Upper lobe of left lung (tissue), 6 donors: ENCODE data around the gene DRC3. TPM values are rescaled to one million over a fixed set of nuclear protein-coding genes. Genes with fewer than 3 reads are reported as not detected.

Experiments
- ATAC-seq, 2 donors: fragments of 200-7000 bp; cut with Tn5 transposase; one replicate each; pipeline ENCODE4 v1.9.1; 2022; ENCODE audit warnings: mild to moderate bottlenecking in 2 of 2, moderate library complexity in 2 of 2; ENCODE audit not compliant: low FRiP score in 2 of 2
- DNase-seq, 2 donors: peaks; one replicate each; pipeline ENCODE4 v3.0.0-alpha.2; 2019 to 2020
- H3K27ac ChIP-seq, 4 donors: fragments of 200-600 bp; sonication (generic); one replicate each; pipeline ENCODE4 v1.5.1; 2016 to 2019
- H3K27me3 ChIP-seq, 4 donors: fragments of 200-600 bp; sonication (generic); one replicate each; pipeline ENCODE4 v1.5.1; 2017 to 2019
- H3K36me3 ChIP-seq, 4 donors: fragments of 200-600 bp; sonication (generic); one replicate each; pipeline ENCODE4 v1.5.1; 2016 to 2019
- H3K4me1 ChIP-seq, 4 donors: fragments of 200-600 bp; sonication (generic); one replicate each; pipeline ENCODE4 v1.5.1; 2018 to 2019
- H3K4me3 ChIP-seq, 4 donors: fragments of 200-600 bp; sonication (generic); one replicate each; pipeline ENCODE4 v1.5.1; 2017 to 2019; ENCODE audit warnings: mild to moderate bottlenecking in 2 of 4, moderate library complexity in 1 of 4
- H3K9me3 ChIP-seq, 4 donors: fragments of 200-600 bp; sonication (generic); one replicate each; pipeline ENCODE4 v1.5.1; 2018 to 2019
- EP300 ChIP-seq, 4 donors: sonication (generic); formaldehyde crosslinking; IDR thresholded peaks; one replicate each; pipeline ENCODE4 v1.5.1; 2017; ENCODE audit warnings: antibody characterized with exemption in 4 of 4, control low read depth in 2 of 4
- POLR2A ChIP-seq, 4 donors: fragments of 450-650 bp; IDR thresholded peaks; one replicate each; pipeline ENCODE4 v1.5.1; 2016 to 2017; ENCODE audit warnings: antibody characterized with exemption in 4 of 4, mild to moderate bottlenecking in 2 of 4
- POLR2AphosphoS5 ChIP-seq, 2 donors: sonication (generic); formaldehyde crosslinking; IDR thresholded peaks; one replicate each; pipeline ENCODE4 v1.5.1; 2017; ENCODE audit warnings: antibody characterized with exemption in 2 of 2
- WGBS, 2 donors: methylation state at CpG; one replicate each; pipeline ENCODE4 v1.1.5; 2017 to 2018; 5-methylcytosine and 5-hydroxymethylcytosine counted together
- total RNA-seq, 6 donors: library from RNA; depleted of rRNA in 4 of 6; stranded (reverse); fragments of >200 nt in 4 of 6; gene quantifications; one replicate each; pipeline versions ENCODE4 v1.1.0 to v1.2.1, GENCODE V29; 2016 to 2021
- TF ChIP-seq, protein P1 (sequence below), 6 experiments: fragments of 450-650 bp in 4 of 6; fragments of 200-600 bp in 2 of 6; sonication (generic) in 2 of 6; IDR thresholded peaks; one replicate each; pipeline ENCODE4 v1.5.1; 2016 to 2019; ENCODE audit warnings: antibody characterized with exemption in 6 of 6
- donor health status: DM: no; HTN: no; CAD: no; lungs with moderate emphysema.
- donor health status: DM: no; HTN: yes; CAD: no; lungs with severe emphysema.

The DRC3 gene
- total RNA-seq, 6 donors from 2014 or later: 1.5 to 46.2 (median 11.4) TPM

DNA sequence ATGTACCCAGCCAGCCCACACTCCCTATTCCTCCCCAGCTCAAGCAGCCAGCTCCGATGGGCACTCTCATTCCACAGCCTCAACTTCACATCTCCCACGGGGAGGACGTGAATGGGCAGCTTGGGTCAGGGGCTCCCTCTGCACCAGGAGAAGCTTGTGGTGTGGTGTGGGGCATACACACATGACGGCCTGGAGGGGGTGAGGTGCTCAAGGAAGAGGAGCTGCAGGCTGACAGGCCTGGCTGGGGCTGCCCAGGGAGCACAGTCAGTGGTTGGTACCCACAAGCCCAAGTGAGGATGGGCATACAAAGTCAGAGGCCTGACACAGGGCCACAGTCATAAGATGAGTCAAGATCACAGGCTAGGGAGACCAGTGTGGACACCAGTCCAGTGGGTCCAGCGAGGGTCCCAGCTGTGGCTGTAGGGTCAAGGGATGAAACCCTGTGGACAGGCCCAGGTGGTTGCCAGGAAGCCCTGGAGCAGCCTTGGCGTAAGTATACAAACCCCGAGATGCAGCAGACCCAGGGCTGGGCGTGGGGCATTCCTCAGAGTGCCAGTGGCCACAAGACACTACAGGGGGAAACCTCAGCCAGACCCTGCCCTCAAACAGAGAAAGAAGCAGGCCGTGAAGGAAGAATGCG lies 4.4 kb downstream of the DRC3 start:
- DNase-seq: no peak
- no peak for ATAC-seq
- Histone ChIP-seq H3K4me3 (no peak overlapping the region), H3K27ac (no peak overlapping the region), H3K27me3 (no peaks in the 10 kb centered on the region), H3K36me3 (no peaks in the 10 kb centered on the region), H3K4me1 (peaks cover 5 to 10% (median 6%) of the 10 kb centered on the region in 4 donors), H3K9me3 (no peaks in the 10 kb centered on the region)
- WGBS, 2 donors: 83 to 88% methylated on average over 10 of the region's 10 CpGs
- no peak for TF ChIP-seq POLR2A (IDR thresholded peaks at IDR 0.05)
- TF ChIP-seq EP300 (IDR thresholded peaks at IDR 0.05): no peak
- TF ChIP-seq POLR2AphosphoS5 (IDR thresholded peaks at IDR 0.05): no peak
- TF ChIP-seq, protein P1, sequence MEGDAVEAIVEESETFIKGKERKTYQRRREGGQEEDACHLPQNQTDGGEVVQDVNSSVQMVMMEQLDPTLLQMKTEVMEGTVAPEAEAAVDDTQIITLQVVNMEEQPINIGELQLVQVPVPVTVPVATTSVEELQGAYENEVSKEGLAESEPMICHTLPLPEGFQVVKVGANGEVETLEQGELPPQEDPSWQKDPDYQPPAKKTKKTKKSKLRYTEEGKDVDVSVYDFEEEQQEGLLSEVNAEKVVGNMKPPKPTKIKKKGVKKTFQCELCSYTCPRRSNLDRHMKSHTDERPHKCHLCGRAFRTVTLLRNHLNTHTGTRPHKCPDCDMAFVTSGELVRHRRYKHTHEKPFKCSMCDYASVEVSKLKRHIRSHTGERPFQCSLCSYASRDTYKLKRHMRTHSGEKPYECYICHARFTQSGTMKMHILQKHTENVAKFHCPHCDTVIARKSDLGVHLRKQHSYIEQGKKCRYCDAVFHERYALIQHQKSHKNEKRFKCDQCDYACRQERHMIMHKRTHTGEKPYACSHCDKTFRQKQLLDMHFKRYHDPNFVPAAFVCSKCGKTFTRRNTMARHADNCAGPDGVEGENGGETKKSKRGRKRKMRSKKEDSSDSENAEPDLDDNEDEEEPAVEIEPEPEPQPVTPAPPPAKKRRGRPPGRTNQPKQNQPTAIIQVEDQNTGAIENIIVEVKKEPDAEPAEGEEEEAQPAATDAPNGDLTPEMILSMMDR (IDR thresholded peaks at IDR 0.05): no peak

DNA sequence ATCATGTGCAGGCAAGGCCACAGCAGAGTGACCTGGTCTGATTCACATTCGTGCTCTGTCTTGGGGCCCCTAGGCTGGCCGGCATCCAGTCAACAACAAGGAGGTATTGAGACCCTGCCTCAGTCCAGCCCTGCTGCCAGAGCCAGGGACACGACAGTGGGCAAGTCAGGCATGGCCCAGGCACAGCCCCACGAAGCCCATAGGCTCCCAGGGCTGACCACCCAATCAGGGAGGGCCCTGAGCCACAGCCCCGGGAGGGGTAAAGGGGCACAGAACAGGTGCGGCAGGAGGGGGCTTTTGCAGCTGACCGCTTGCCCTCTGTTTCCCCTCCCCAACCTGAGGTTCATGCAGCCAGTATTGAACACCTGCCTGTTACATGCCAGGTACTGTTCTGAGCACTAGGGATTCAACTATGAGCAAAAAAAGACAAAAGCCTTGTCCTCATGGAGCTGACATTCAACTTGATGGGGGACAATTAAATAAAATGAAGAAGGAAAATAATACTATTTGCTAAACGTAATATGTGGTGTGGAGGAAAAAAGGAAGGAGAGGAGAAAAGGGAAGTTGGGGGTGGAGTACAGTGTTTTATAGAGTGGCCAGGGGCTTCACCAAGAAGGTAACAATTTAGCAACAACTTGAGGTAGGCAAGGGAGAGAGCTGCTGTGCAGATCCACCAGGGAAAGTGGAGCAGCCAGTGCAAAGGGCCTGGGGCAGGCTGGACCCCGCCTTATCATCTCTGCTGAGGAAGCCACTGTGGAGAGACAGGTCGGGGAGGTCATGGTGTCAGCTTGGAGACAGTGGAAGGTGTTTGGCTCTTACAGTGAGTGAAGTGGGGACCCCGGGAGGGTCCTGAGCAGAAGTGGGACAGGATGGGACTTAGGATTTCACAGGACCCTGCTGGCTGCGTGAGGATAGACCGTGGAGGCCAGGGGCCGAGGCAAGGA lies 6.1 kb downstream of the DRC3 start:
- TF ChIP-seq EP300 (IDR thresholded peaks at IDR 0.05): no peak
- no peak for TF ChIP-seq POLR2A (IDR thresholded peaks at IDR 0.05)
- TF ChIP-seq POLR2AphosphoS5 (IDR thresholded peaks at IDR 0.05): no peak
- TF ChIP-seq, protein P1 (IDR thresholded peaks at IDR 0.05): no peak
- no peaks in the 10 kb centered on the region for H3K27me3 ChIP-seq
- H3K4me1 ChIP-seq: peaks cover 0 to 4% (median 0%) of the 10 kb centered on the region in 4 donors
- ATAC-seq: no peak
- no peaks in the 10 kb centered on the region for H3K36me3 ChIP-seq
- peak in 1 of 2 donors; percentile 51 for DNase-seq
- WGBS, 2 donors: 83 to 87% methylated on average over 10 to 12 of the region's 14 CpGs
- no peak overlapping the region for H3K27ac ChIP-seq
- no peak overlapping the region for H3K4me3 ChIP-seq
- H3K9me3 ChIP-seq: no peaks in the 10 kb centered on the region

- Histone ChIP-seq H3K27ac (no peak overlapping the region), H3K36me3 (no peaks in the 10 kb centered on the region), H3K9me3 (no peaks in the 10 kb centered on the region), H3K4me1 (peaks cover 0 to 4% (median 0%) of the 10 kb centered on the region in 4 donors), H3K4me3 (no peak overlapping the region), H3K27me3 (no peaks in the 10 kb centered on the region)
- ATAC-seq (peak in 1 of 2 donors; percentile 16), DNase-seq (no peak)
- TF ChIP-seq, protein P1 (IDR thresholded peaks at IDR 0.05): no peak
- TF ChIP-seq EP300 (IDR thresholded peaks at IDR 0.05) (no peak), POLR2AphosphoS5 (IDR thresholded peaks at IDR 0.05) (no peak), POLR2A (IDR thresholded peaks at IDR 0.05) (no peak)
- 92% methylated on average over 1 to 3 of the region's 3 CpGs for WGBS, 2 donors
Observed at GRCh38 chr17:17979778-17980177, 7.1 kb downstream of the DRC3 start.

DNA sequence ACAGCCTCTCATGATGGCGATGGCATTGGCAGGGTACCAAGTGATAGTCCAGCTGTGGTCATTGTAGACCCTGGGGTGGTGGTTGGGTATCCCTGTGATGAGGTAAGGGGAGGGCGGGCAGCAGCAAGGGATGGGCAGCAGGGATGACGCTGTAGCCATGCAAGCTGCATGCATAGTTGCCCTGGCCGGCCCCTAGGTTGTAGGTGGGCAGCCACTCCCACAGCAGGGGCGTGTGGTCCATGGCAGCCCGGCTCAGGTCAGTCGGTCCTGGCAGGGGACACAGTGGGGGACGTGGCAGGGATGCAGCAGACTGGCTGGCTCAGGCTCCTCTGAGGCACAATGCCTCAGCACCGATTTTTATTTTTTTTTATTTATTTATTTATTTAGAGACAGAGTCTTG lies 8.7 kb downstream of the DRC3 start:
- H3K27me3 ChIP-seq: no peaks in the 10 kb centered on the region
- no peak for DNase-seq
- H3K36me3 ChIP-seq: no peaks in the 10 kb centered on the region
- TF ChIP-seq POLR2AphosphoS5 (IDR thresholded peaks at IDR 0.05) (no peak), POLR2A (IDR thresholded peaks at IDR 0.05) (no peak), EP300 (IDR thresholded peaks at IDR 0.05) (no peak)
- TF ChIP-seq, protein P1 (IDR thresholded peaks at IDR 0.05): no peak
- no peaks in the 10 kb centered on the region for H3K9me3 ChIP-seq
- no peaks in the 10 kb centered on the region for H3K4me1 ChIP-seq
- ATAC-seq: no peak
- H3K27ac ChIP-seq: no peak overlapping the region
- 90 to 94% methylated on average over 7 to 9 of the region's 9 CpGs for WGBS, 2 donors
- no peak overlapping the region for H3K4me3 ChIP-seq
